GM19452 (cell line): Measurements from ENCODE around the gene ARID3B.
"Not testable (repeated sequence)": the region's sequence is repeated elsewhere in the genome, so short reads cannot be mapped to it uniquely, and the experiment has no call there.

Experiments used
- ATAC-seq: cut with Tn5 transposase; IDR thresholded peaks from one replicate; pipeline ENCODE4 v1.9.1; 2021; ENCODE audit not compliant: unreplicated experiment

Gene ARID3B, protein sequence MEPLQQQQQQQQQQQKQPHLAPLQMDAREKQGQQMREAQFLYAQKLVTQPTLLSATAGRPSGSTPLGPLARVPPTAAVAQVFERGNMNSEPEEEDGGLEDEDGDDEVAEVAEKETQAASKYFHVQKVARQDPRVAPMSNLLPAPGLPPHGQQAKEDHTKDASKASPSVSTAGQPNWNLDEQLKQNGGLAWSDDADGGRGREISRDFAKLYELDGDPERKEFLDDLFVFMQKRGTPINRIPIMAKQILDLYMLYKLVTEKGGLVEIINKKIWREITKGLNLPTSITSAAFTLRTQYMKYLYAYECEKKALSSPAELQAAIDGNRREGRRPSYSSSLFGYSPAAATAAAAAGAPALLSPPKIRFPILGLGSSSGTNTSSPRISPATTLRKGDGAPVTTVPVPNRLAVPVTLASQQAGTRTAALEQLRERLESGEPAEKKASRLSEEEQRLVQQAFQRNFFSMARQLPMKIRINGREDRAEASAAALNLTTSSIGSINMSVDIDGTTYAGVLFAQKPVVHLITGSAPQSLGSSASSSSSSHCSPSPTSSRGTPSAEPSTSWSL

DNA sequence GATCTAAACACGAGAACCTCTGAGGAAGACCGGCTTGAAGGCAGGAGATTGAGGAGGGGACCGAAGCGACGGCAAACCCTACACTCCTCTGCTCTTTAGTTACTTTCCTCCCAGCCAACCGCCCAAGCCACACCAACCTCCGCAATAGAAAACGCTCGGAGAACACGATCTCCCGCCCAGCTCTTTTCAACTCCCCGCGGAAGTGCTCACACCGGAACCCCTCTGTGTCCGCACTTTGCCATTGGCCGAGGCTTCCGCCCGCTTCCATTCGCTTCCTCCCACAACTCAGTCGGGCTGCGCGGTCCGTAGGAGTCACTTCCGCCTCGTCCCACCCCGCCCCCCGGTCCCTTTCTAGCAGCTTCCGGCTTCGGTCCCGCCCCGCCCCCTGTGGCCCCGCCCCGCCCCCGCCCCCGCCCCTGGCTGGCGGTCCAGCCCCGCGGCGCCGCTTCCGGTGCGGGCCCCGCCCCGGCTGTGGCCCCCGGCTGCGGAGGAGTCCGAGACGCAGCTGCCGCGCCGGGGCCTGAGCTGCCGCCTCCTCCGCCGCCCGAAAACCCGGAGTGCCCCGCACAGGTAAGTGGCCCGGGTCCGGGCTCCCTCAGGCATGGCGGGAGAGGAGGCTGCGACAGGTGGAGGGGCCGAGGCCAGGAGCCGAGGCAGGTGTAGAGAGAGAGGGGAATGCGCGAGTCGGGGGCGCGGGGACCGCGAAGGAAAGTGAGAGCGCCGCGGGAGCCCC is at the start of gene ARID3B:
Gene ARID3B (plus strand): TSS at position 460 of the 733 bp plus-strand sequence. CDS start 2,717 bp downstream, outside the sequence.
- peak; percentile 68 for ATAC-seq

DNA sequence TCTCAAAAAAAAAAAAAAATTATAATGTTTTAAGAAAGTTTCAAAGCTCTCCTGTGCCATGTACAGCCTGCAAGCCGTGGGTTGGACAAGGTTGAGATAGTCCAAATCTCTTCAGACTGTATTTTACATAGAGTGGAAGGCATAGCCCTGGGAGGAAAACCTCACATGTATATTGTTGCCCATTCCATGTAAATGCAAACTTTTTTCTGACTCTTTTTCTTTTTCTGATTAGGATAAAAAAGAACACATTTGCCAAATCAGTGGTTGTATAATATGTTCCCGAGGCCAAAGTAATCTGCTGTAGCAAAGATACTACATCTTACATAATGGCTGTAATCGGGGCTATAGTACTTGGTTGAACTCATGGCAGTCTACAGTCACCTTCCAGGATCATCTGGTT is 44.4 kb upstream of the ARID3B start:
- ATAC-seq, result no peak

DNA sequence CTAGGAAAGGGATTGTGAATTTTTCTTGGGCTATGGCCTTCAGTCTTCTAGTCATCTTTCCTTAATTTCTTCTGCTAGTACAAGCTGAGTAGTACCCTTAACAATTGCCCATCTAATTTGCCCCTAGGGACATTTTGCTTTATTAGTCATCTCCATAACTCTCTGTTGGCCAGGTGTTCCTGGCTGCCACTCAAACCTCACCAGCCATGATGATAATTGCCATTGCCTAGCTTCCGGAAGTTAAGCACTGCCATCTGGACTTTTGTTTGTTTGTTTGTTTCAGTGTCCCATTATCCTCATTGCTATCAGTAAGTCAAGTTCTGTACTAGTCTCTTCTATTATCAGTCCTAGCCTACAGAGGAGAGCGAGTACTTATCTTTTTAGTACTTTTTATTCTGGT is 43.4 kb upstream of the ARID3B start:
- ATAC-seq, result no peak

DNA sequence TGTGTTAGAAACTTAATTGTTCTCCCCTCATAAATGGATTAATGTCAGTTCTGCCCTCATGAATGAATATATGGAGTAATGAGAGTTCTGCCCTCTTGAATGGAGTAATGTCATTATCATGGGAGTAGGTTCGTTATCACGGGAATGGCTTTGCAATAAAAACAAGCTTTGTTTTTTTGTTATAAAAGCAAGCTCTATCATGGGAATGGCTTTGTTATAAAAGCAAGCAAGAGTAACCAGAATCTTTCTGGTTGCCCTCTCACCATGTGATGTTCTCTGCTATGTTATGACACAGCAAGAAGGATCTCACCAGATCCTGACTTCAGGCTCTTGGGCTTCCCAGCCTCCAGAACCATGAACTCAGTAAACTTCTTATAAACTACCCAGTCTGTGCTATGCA is 41.7 kb upstream of the ARID3B start:
- no peak for ATAC-seq

DNA sequence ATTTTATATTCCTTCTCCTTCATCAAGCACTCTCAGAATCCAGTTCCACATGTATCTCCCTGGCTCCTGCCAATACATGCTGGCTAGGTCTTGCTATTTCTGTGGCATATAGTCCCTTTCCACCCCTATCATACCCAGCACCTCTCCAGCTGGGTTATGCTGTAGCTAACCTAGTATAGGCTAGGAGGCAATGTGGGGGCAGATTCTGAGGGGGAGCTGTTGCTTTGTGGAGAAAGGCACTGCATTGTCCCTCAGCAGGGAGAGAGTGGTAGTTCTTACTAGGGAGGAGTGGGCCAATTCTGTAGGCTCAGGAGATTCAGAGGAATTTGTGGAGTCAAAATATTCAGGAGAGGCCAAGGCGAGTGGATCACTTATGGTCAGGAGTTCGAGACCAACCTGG is 40.6 kb upstream of the ARID3B start:
- ATAC-seq, result no peak

DNA sequence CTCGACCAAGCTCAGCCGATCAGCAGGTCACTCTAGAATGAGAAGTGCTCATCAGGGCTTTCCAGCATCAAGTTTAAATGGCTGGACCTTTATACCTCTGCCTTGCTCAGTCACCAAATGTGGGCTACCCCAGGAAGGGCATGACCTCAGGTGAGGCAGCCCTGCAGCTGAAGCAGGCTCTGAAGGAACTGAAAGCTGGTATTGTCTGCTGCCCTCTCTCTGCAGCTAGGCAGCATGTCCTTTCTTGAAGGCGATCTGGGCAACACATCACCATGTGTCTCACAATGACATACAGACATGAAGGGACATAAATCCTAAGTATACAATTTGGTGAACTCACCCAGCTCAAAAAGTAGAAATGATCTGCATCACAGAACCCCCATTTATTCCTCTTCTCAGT is 38.7 kb upstream of the ARID3B start:
- no peak for ATAC-seq

DNA sequence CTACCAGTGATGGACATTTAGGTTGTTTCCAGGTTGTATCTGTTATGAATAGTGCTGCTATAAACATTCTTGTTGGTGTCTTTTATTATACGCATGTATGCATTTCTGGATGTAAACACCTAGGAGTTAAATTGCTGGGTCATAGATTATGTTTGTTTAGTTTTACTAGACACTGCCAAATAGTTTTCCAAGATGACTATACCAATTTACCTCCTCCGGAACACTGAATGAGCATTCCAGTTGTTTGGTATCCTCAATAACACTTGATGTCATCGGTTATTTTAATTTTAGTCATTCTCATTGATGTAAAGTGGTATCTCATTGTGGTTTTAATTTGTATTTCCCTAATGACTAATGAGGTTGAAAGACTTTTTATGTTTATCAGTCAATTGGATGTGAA is 36.6 kb upstream of the ARID3B start:
- ATAC-seq, result no peak

DNA sequence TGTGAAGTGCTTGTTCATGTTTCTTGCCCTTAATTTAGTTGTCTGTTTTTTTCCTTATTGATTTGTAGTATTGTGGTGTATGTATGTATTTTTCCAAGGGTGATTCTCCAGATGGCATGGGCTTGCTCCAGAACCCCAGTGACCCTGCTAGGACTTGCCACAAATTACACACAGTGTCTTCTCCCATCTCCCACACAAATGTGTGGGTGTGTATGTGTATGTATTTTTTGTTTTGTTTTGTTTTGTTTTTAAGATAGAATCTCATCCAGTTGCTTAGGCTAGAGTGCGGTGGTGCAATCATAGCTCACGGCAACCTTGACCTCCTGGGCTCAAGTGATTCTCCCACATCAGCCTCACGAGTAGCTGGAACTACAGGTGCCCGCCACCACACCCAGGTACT is 36.2 kb upstream of the ARID3B start:
- ATAC-seq, result no peak

DNA sequence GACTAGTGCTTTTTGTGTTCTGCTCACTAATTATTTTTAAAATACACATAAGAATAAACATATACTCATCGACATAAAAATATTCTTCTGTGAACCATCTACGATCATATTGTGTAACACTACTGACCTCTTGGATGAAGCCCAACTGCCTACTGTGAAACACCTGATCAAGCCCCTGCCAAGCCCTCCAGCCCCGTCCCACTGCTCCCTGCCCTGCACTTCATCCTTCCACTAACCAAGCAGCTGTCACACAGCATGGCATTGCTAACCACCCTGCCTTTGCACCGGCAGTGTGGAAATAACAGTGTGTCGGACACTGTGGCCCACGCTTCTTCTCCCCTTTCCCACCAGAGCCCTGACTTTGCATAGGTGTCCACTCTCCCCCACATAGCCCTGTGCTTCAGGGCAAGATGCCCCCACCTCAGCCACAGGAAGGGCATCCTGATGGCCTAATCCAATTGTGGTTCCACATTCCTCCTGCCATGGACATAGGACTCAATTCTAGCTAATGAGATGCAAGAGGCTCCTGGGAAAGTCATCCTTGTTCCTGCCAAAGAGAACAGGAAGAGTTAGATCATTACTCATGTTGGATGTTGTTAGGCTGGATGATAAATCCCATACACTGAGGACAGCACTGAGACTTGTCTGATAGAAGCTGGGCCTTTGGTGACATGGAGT is 35.0 kb upstream of the ARID3B start:
- no peak for ATAC-seq

DNA sequence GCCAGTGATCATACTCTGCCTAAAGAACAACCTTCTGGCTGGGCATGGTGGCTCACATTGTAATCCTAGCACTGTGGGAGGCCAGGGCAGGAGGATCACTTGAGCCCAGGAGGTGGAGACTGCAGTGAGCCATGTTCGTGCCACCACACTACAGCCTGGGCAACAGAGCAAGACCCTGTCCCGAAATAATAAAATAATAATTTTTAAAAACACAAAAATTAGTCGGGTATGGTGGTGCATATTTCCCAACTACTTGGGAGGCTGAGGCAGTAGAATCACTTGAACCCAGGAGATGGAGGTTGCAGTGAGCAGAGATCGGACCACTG is 34.5 kb upstream of the ARID3B start:
- no peak for ATAC-seq

DNA sequence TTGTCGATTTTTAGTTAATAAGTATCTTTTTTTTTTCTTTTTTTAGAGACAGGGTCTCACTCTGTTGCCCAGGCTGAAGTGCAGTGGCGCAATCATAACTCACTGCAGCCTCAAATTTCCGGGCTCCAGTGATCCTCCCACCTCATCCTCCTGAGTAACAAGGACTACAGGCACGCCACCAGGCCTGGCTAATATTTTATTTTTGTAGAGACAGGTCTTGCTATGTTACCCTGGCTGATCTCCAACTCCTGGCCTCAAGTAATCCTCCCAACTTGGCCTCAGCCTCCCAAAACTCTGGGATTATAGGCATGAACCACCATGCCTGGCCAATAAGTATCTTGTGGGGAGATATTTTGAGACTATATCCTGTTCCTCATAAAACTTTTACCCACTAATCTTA is 29.4 kb upstream of the ARID3B start:
- ATAC-seq, result peak; percentile 61

DNA sequence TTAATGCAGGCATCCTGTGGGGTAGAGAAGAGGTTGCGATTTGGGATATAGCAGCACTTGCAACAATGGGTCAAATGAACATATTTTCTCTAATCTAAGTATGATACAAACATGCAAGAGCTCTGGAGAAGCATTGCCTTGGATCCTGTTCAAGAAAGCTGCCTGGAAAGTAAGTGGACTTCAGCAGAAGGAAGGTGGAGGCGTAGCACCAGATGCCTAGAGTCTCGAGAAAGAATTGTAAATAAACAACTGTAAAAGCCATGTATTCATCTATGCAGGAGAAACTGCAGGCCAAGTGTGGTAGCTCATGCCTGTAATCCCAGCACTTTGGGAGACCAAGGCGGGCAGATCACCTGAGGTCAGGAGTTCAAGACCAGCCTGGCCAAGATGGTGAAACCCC is 27.0 kb upstream of the ARID3B start:
- not testable (repeated sequence) for ATAC-seq

DNA sequence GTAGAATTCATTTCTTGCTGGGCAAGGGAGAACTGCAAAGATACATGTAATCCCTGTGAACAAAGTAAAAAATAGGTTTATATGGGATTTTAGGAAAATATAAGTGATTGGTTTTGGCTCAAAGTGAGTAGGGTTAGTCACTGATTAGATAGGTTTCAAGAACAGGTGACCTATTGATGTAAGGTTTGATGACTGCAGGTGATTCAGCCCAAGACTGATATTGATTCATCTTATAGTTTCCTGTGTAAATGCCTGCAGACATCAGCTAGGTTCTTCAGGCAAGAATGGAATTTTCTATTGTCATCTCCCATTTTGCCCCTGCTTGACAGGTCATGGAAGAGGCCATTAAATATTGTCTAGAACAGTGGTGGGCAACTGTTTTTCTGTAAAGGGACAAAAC is 23.9 kb upstream of the ARID3B start:
- no peak for ATAC-seq

DNA sequence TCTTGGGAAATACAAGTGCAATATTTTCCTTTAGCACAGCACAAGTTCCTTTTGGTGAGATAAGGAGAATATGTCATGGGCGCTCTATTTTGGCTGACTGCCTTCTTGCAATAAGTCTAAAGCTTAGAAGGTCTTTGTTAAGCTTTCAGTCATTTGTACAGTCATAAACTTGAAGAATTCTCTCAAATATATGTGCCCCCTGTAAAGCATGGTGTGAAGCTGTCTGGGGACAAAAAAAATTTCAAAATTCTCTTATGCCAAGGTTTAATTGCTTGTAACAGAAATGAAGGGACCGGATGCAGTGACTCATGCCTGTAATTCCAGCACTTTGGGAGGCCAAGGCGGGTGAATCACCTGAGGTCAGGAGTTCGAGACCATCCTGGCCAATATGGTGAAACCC is 21.7 kb upstream of the ARID3B start:
- ATAC-seq, result no peak

DNA sequence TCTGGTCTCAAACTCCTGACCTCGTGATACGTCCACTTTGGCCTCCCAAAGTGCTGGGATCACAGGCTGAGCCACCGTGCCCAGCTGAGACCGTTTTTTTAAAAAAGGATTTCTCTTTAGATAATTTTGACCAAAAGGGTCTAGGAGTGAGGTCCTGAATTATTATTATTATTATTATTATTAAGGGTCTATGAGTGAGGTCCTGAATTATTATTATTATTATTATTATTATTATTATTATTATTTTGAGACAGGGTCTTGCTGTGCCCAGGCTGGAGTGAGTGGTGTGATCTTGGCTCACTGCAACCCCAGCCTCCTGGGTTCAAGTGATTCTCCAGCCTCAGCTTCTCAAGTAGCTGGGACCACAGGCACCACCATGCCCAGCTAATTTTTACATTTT is 20.6 kb upstream of the ARID3B start:
- ATAC-seq, result no peak

DNA sequence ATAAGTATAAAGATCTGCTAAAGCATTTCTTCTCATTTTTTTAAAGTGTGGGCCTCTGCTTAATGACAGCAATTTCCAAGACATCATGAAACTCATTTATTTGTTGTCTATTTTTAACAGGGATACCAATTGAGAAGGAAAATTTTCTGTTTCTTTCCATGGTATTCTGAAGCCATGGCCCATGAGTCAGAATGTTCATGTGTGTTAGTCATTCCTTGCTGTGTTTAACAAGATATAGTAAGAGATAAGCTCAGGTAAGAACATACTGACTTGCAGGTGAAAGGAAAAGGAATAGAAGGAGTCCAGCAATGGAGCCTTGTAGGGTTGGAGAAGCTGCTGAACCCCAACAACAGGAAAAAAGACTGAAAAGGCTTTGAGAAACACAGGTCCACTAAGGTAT is 17.0 kb upstream of the ARID3B start:
- ATAC-seq, result no peak

DNA sequence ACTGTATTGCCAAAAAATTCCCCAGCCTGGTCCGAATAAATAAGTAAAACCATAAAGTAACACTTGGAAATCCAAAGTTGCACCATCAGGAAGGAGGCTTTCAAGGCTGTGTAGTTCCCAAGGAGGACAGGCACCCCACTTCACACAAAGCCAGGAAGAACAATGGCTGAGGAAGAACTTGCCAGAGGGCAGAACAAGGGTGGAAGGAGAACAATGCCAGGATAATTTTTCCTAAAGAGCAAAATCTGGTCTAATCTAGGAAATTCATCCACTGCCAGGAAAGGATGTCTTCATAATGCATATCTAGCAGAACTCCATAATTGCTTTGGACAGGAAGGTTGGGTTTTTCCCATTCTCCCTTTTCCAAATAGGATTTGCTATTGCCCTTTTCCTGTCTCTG is 15.7 kb upstream of the ARID3B start:
- ATAC-seq, result no peak

DNA sequence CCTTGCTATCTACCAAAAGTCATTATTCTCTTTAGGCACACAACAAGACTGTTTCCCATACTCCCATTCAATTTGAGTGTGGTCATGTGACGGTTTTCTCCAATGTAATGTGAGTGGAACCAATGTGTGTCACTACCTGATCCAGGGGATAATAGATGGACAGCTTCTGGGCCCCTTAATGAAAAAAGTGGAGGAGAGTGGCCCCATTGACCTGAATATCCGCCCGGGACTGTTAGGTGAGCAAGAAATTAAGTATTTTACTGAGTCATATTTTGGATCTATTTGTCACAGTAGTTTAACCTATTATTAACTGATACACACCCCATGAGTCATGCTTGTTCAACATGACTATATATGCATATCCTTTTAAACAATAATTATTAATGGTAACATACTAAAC is 15.1 kb upstream of the ARID3B start:
- no peak for ATAC-seq

DNA sequence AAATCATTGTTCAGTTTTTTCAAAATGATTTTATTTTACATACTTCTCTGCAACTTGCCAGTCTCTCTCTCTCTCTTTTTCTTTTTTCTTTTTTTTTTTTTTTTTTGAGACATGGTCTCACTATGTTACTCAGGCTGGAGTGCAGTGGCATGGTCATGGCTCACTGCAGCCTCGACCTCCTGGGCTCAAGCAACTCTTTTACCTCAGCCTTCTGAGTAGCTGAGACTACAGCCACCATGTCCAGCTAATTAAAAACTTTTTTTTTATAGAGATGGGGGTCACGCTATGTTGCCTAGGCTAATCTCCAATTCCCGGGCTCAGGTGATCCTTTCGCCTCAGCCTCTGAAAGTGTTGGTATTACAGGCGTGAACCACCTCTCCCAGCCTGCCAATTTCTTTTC is 12.1 kb upstream of the ARID3B start:
- ATAC-seq, result no peak

DNA sequence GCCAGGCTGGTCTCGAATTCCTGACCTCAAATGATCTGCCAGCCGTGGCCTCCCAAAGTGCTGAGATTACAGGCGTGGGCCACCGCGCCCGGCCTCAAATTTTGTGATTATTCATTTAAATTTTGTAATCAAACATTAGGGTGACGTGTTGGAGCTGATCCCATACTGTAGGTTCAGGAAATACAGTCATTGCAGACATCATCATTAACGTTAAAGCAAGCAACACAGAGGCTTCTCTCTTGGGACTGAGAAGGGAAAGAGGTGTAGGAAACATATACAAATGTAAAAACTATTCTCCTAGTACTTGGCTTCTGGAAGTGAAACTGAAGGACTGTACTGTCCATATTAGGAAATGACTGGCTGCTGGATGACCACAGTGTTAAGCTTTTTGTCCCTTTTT is 11.1 kb upstream of the ARID3B start:
- no peak for ATAC-seq

DNA sequence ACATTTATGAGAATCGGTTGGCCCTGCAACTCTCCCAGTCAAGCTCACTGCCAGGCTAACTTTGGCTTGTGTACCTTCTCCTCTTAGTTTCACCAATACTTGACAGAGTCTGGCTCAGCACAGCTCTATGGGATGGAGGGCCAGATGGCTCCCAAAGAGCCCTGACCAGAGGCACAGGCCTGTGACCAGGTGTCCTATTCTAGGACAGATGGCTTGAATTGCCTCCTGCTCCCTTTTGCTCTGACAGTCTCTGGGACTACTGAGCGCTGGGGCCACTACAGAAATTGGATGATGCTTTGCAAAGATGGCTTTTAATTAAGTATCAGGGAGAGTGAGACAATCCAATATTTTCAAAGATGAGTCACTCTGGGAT is 10.3 kb upstream of the ARID3B start:
- ATAC-seq, result no peak
